Stimulated activated effector memory CD8-positive, alpha-beta T cell treated with anti-CD3 and anti-CD28 coated beads, Interleukin-12 subunit alpha, Interleukin-12 subunit beta, amount 100 ng/mL, for 72 hours (primary cell): ENCODE measurements around the gene ASAP2.

ENCODE experiments used
- ATAC-seq: fragments of 150-1000 bp; cut with Tn5 transposase; 2 replicates; pipeline ENCODE4 v1.10.0; 2021
- DNase-seq, 2 donors: peaks; one replicate each; pipeline ENCODE4 v3.0.0; 2021 to 2022; ENCODE audit warnings: low spot score in 2 of 2
- H3K27ac Mint-ChIP-seq: one replicate; pipeline ENCODE4 v1.8.0; 2022; ENCODE audit warnings: mild to moderate bottlenecking, mixed read lengths
- H3K36me3 Mint-ChIP-seq: one replicate; pipeline ENCODE4 v1.8.0; 2022; ENCODE audit warnings: mild to moderate bottlenecking, mixed read lengths
- H3K4me1 Mint-ChIP-seq: one replicate; pipeline ENCODE4 v1.8.0; 2022; ENCODE audit warnings: mixed read lengths
- H3K4me3 Mint-ChIP-seq: one replicate; pipeline ENCODE4 v1.8.0; 2022; ENCODE audit warnings: mild to moderate bottlenecking, mixed read lengths
- H3K9me3 Mint-ChIP-seq: one replicate; pipeline ENCODE4 v1.8.0; 2022; ENCODE audit warnings: mixed read lengths

ASAP2 gene

GRCh38 chr2:9374071-9374730, 167.6 kb downstream of the ASAP2 start:
- DNase-seq, result no peak
- H3K36me3 Mint-ChIP-seq, result no peaks in the 10 kb centered on the region
- no peak overlapping the region for H3K4me3 Mint-ChIP-seq
- no peak for ATAC-seq
- peaks cover 14% of the 10 kb centered on the region for H3K4me1 Mint-ChIP-seq
- no peaks in the 10 kb centered on the region for H3K9me3 Mint-ChIP-seq
- no peak overlapping the region for H3K27ac Mint-ChIP-seq

- no peak for ATAC-seq
- peaks cover 8% of the 10 kb centered on the region for H3K4me1 Mint-ChIP-seq
- no peaks in the 10 kb centered on the region for H3K36me3 Mint-ChIP-seq
- no peak for DNase-seq
- H3K9me3 Mint-ChIP-seq, result no peaks in the 10 kb centered on the region
- H3K27ac Mint-ChIP-seq, result peak overlapping the region; percentile 35
- H3K4me3 Mint-ChIP-seq, result no peak overlapping the region
These were observed 169.3 kb downstream of the ASAP2 start for GRCh38 chr2:9375857-9376428.

GRCh38 chr2:9377461-9378097, 171.0 kb downstream of the ASAP2 start:
- no peaks in the 10 kb centered on the region for H3K4me1 Mint-ChIP-seq
- ATAC-seq (no peak), DNase-seq (no peak)
- no peak overlapping the region for H3K4me3 Mint-ChIP-seq
- no peak overlapping the region for H3K27ac Mint-ChIP-seq
- no peaks in the 10 kb centered on the region for H3K36me3 Mint-ChIP-seq
- H3K9me3 Mint-ChIP-seq, result no peaks in the 10 kb centered on the region

GRCh38 chr2:9378433-9379390, 172.1 kb downstream of the ASAP2 start:
- DNase-seq (no peak), ATAC-seq (no peak)
- H3K4me3 Mint-ChIP-seq, result no peak overlapping the region
- no peak overlapping the region for H3K27ac Mint-ChIP-seq
- H3K9me3 Mint-ChIP-seq, result no peaks in the 10 kb centered on the region
- H3K36me3 Mint-ChIP-seq, result no peaks in the 10 kb centered on the region
- no peaks in the 10 kb centered on the region for H3K4me1 Mint-ChIP-seq

- no peak for ATAC-seq
- DNase-seq, result no peak
- H3K9me3 Mint-ChIP-seq, result no peaks in the 10 kb centered on the region
- H3K4me3 Mint-ChIP-seq, result no peak overlapping the region
- no peak overlapping the region for H3K27ac Mint-ChIP-seq
- H3K36me3 Mint-ChIP-seq, result no peaks in the 10 kb centered on the region
- no peaks in the 10 kb centered on the region for H3K4me1 Mint-ChIP-seq
These were observed 172.8 kb downstream of the ASAP2 start for GRCh38 chr2:9379391-9379755.

- ATAC-seq, result peak; percentile 25
- Mint-ChIP-seq H3K27ac (no peak overlapping the region), H3K4me3 (no peak overlapping the region), H3K9me3 (no peaks in the 10 kb centered on the region), H3K36me3 (no peaks in the 10 kb centered on the region), H3K4me1 (no peaks in the 10 kb centered on the region)
- DNase-seq, result no peak
These were observed 174.4 kb downstream of the ASAP2 start for GRCh38 chr2:9380702-9381628.

- Mint-ChIP-seq H3K36me3 (no peaks in the 10 kb centered on the region), H3K27ac (no peak overlapping the region), H3K9me3 (no peaks in the 10 kb centered on the region), H3K4me1 (no peaks in the 10 kb centered on the region), H3K4me3 (no peak overlapping the region)
- DNase-seq (no peak), ATAC-seq (no peak)
These were observed 176.1 kb downstream of the ASAP2 start for GRCh38 chr2:9382604-9383235.

- no peak overlapping the region for H3K27ac Mint-ChIP-seq
- H3K4me1 Mint-ChIP-seq, result no peaks in the 10 kb centered on the region
- DNase-seq (no peak), ATAC-seq (no peak)
- no peaks in the 10 kb centered on the region for H3K36me3 Mint-ChIP-seq
- H3K9me3 Mint-ChIP-seq, result no peaks in the 10 kb centered on the region
- H3K4me3 Mint-ChIP-seq, result no peak overlapping the region
These were observed 177.9 kb downstream of the ASAP2 start for GRCh38 chr2:9384521-9384920.

- ATAC-seq (no peak), DNase-seq (no peak)
- Mint-ChIP-seq H3K27ac (no peak overlapping the region), H3K36me3 (no peaks in the 10 kb centered on the region), H3K4me3 (no peak overlapping the region), H3K9me3 (no peaks in the 10 kb centered on the region), H3K4me1 (no peaks in the 10 kb centered on the region)
These were observed 179.2 kb downstream of the ASAP2 start for GRCh38 chr2:9385841-9386240.

- H3K36me3 Mint-ChIP-seq, result no peaks in the 10 kb centered on the region
- no peak overlapping the region for H3K4me3 Mint-ChIP-seq
- no peak for DNase-seq
- no peak overlapping the region for H3K27ac Mint-ChIP-seq
- no peak for ATAC-seq
- H3K9me3 Mint-ChIP-seq, result no peaks in the 10 kb centered on the region
- no peaks in the 10 kb centered on the region for H3K4me1 Mint-ChIP-seq
These were observed 181.6 kb downstream of the ASAP2 start for GRCh38 chr2:9388199-9388681.

- H3K36me3 Mint-ChIP-seq, result no peaks in the 10 kb centered on the region
- DNase-seq (no peak), ATAC-seq (no peak)
- H3K4me1 Mint-ChIP-seq, result no peaks in the 10 kb centered on the region
- H3K4me3 Mint-ChIP-seq, result no peak overlapping the region
- H3K9me3 Mint-ChIP-seq, result no peaks in the 10 kb centered on the region
- no peak overlapping the region for H3K27ac Mint-ChIP-seq
These were observed 182.6 kb downstream of the ASAP2 start for GRCh38 chr2:9388950-9389911.

GRCh38 chr2:9390151-9390850, 183.7 kb downstream of the ASAP2 start:
- H3K4me1 Mint-ChIP-seq, result no peaks in the 10 kb centered on the region
- ATAC-seq (no peak), DNase-seq (no peak)
- no peak overlapping the region for H3K4me3 Mint-ChIP-seq
- H3K9me3 Mint-ChIP-seq, result no peaks in the 10 kb centered on the region
- H3K36me3 Mint-ChIP-seq, result no peaks in the 10 kb centered on the region
- no peak overlapping the region for H3K27ac Mint-ChIP-seq

- no peak for ATAC-seq
- H3K27ac Mint-ChIP-seq, result no peak overlapping the region
- no peak overlapping the region for H3K4me3 Mint-ChIP-seq
- no peaks in the 10 kb centered on the region for H3K36me3 Mint-ChIP-seq
- no peak for DNase-seq
- H3K9me3 Mint-ChIP-seq, result no peaks in the 10 kb centered on the region
- H3K4me1 Mint-ChIP-seq, result no peaks in the 10 kb centered on the region
These were observed 184.4 kb downstream of the ASAP2 start for GRCh38 chr2:9390991-9391390.
